Kidney (tissue), 14 donors: Measurements from ENCODE around the gene ZC3H12A. TPM values are rescaled to one million over a fixed set of nuclear protein-coding genes. Genes with fewer than 3 reads are reported as not detected.

ENCODE experiments used
- DNase-seq, 5 donors: peaks; one replicate each; pipeline ENCODE4 v3.0.0-alpha.2; 2013 to 2020
- FAIRE-seq: peaks from 2 replicates; lab custom pipeline; 2012; peaks lifted over from hg19 to GRCh38; lab: Jason Lieb, UNC
- H3K27ac ChIP-seq, 2 donors: one replicate each; pipeline ENCODE4 v1.7.0; 2013; ENCODE audit warnings: low read depth in 2 of 2, low read length in 2 of 2, inconsistent platforms in 1 of 2
- H3K27me3 ChIP-seq: one replicate; pipeline ENCODE4 v1.7.1; 2013; ENCODE audit warnings: low read length, inconsistent platforms; ENCODE audit not compliant: control insufficient read depth, insufficient read depth
- H3K36me3 ChIP-seq, 3 donors: one replicate each; pipeline versions ENCODE4 v1.7.0 to v1.7.1; 2013; ENCODE audit warnings: low read length in 3 of 3, control low read depth in 1 of 3, inconsistent platforms in 1 of 3; ENCODE audit not compliant: insufficient read depth in 3 of 3, control insufficient read depth in 2 of 3
- H3K4me1 ChIP-seq, 3 donors: one replicate each; pipeline versions ENCODE4 v1.7.0 to v1.7.1; 2013; ENCODE audit warnings: low read length in 3 of 3, inconsistent platforms in 1 of 3, low read depth in 1 of 3; ENCODE audit not compliant: control insufficient read depth in 2 of 3, insufficient read depth in 2 of 3
- H3K4me3 ChIP-seq, 3 donors: one replicate each; pipeline versions ENCODE4 v1.7.0 to v1.8.1; 2013; ENCODE audit warnings: low read length in 3 of 3, control low read depth in 1 of 3, inconsistent platforms in 1 of 3
- H3K9ac ChIP-seq, 3 donors: one replicate each; pipeline versions ENCODE4 v1.7.0 to v1.7.1; 2013; ENCODE audit warnings: low read length in 3 of 3, control low read depth in 1 of 3, inconsistent platforms in 1 of 3
- H3K9me3 ChIP-seq, 3 donors: one replicate each; pipeline versions ENCODE4 v1.7.0 to v1.7.1; 2013; ENCODE audit warnings: low read length in 3 of 3, control low read depth in 1 of 3, inconsistent platforms in 1 of 3; ENCODE audit not compliant: control insufficient read depth in 2 of 3, insufficient read depth in 1 of 3
- intact Hi-C: fragments of 100-400 bp; cut with DNase I; formaldehyde crosslinking; loops from one replicate; pipeline ENCODE4 v1.11.1; 2022
- polyA plus RNA-seq: library from polyadenylated mRNA; stranded (reverse); fragments of 350-450 nt; fragmentation: Illumina TruSeq; extraction: RNeasy Lipid Tissue Mini Kit (QIAGEN cat#74804); gene quantifications from one replicate; pipeline ENCODE4 v1.2.3, GENCODE V29; 2014; ENCODE audit warnings: low read depth, low replicate concordance; ENCODE audit not compliant: insufficient read depth
- total RNA-seq: library from RNA; stranded (reverse); fragmentation: NEBNext Ultra II Directional; extraction: Animal tissue kit (Norgen Biotek cat#: 25700); gene quantifications from one replicate; pipeline ENCODE4 v1.2.1, GENCODE V29; 2021
- TF ChIP-seq, protein P1 (sequence below): IDR thresholded peaks from 3 replicates; pipeline ENCODE4 v1.5.1; 2012; ENCODE audit warnings: mild to moderate bottlenecking, moderate library complexity, borderline replicate concordance; ENCODE audit not compliant: insufficient read depth; ENCODE audit errors: extremely low read depth
- donor health status: control.
- donor health status: control.
- donor health status: control.
- donor health status: control.
- donor health status: control.
- donor health status: DM: yes; HTN: yes; CAD: no.
- donor health status: Normal renal cell carcinoma (clear cell type).

ZC3H12A gene
- total and polyA plus RNA-seq, 2 donors from 2014 or later, result 3.8 to 21.1 TPM

- Histone ChIP-seq H3K9me3 (no peaks in the 10 kb centered on the region), H3K36me3 (peaks cover 0 to 7% (median 3%) of the 10 kb centered on the region in 3 donors), H3K27me3 (no peaks in the 10 kb centered on the region), H3K27ac (peak overlapping the region; percentile 89 to 92), H3K4me1 (peaks cover 0 to 50% (median 29%) of the 10 kb centered on the region in 3 donors), H3K4me3 (no peak overlapping the region), H3K9ac (peak overlapping the region in 1 of 3 donors; percentile 53)
- intact Hi-C loops, result no loop called here
- DNase-seq (no peak), FAIRE-seq (no peak)
- TF ChIP-seq, protein P1, sequence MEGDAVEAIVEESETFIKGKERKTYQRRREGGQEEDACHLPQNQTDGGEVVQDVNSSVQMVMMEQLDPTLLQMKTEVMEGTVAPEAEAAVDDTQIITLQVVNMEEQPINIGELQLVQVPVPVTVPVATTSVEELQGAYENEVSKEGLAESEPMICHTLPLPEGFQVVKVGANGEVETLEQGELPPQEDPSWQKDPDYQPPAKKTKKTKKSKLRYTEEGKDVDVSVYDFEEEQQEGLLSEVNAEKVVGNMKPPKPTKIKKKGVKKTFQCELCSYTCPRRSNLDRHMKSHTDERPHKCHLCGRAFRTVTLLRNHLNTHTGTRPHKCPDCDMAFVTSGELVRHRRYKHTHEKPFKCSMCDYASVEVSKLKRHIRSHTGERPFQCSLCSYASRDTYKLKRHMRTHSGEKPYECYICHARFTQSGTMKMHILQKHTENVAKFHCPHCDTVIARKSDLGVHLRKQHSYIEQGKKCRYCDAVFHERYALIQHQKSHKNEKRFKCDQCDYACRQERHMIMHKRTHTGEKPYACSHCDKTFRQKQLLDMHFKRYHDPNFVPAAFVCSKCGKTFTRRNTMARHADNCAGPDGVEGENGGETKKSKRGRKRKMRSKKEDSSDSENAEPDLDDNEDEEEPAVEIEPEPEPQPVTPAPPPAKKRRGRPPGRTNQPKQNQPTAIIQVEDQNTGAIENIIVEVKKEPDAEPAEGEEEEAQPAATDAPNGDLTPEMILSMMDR, result no peak
Measured at GRCh38 chr1:37472281-37472680, 2.1 kb upstream of the ZC3H12A start.

GRCh38 chr1:37472994-37473393 is 1.4 kb upstream of the ZC3H12A start:
- Histone ChIP-seq H3K27ac (peak overlapping the region in 1 of 2 donors; percentile 91), H3K9ac (peak overlapping the region in 2 of 3 donors; percentile 95), H3K4me3 (peak overlapping the region in 2 of 3 donors; percentile 96 to 97), H3K27me3 (no peaks in the 10 kb centered on the region), H3K36me3 (peaks cover 0 to 8% (median 3%) of the 10 kb centered on the region in 3 donors), H3K4me1 (peaks cover 0 to 52% (median 29%) of the 10 kb centered on the region in 3 donors), H3K9me3 (no peaks in the 10 kb centered on the region)
- intact Hi-C loops, result no loop called here
- TF ChIP-seq, protein P1, result no peak
- FAIRE-seq (no peak), DNase-seq (no peak)

DNA sequence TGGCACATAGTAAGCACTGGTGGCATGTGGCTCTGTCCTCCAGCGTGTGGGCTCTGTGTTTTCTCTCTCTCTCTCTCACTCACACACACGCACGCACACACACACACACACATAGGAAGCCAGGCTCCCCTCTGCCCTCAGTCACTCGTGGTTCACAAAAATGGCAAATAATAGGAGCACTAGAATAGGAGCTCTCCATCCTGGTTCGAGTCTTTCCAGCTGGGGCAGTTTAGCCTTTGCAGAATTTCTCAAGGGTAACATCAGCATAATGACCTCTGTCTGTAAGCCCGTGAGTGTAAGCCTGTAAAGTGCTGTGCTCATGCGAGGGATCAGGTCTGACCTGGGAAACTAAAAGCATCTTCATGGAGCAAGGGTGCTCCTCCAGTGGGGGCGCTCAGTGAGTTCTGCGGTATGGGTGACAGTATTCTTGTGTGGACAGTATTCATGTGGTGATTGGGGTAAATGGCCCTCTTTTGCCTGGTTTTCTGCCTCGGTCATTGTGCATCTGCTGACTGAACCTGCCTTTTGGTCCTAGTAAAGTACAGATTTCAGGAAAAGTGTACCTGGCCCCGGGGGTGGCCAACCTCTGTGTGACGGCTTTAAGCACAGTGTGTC is 842 bp upstream of the ZC3H12A start:
- H3K4me1 ChIP-seq, result peaks cover 0 to 58% (median 31%) of the 10 kb centered on the region in 3 donors
- no peaks in the 10 kb centered on the region for H3K27me3 ChIP-seq
- no peak for DNase-seq
- intact Hi-C loops, result no loop called here
- peaks cover 0 to 13% (median 6%) of the 10 kb centered on the region in 3 donors for H3K36me3 ChIP-seq
- peak overlapping the region; percentile 88 to 97 (median 96) for H3K4me3 ChIP-seq
- H3K9me3 ChIP-seq, result no peaks in the 10 kb centered on the region
- peak overlapping the region; percentile 91 for H3K27ac ChIP-seq
- FAIRE-seq, result no peak
- TF ChIP-seq, protein P1, result no peak
- H3K9ac ChIP-seq, result peak overlapping the region; percentile 80 to 95 (median 95)
